CD4-positive, alpha-beta T cell (primary cell): Measurements from ENCODE around the gene WBP2NL. TPM values are rescaled to one million over a fixed set of nuclear protein-coding genes. Genes with fewer than 3 reads are reported as not detected.

Source experiments
- ATAC-seq: fragments of 200-7000 bp; cut with Tn5 transposase; one replicate; pipeline ENCODE4 v1.10.0; 2022; ENCODE audit warnings: mild to moderate bottlenecking; ENCODE audit not compliant: poor library complexity
- CTCF ChIA-PET: fragments of 350-600 bp; sonication (Branson Sonifier 250); formaldehyde crosslinking; loops from one replicate; lab custom pipeline; 2021; ENCODE audit warnings: antibody characterized with exemption, inconsistent platforms; lab: Charles Lee
- POLR2A ChIA-PET: fragments of 350-600 bp; sonication (Branson Sonifier 250); formaldehyde crosslinking; loops from one replicate; lab custom pipeline; 2021; ENCODE audit warnings: antibody characterized with exemption, inconsistent platforms; lab: Charles Lee
- DNase-seq, 14 experiments: peaks; one replicate each; pipeline ENCODE4 v3.0.0-alpha.2; 2013 to 2020; ENCODE audit warnings: mixed read lengths in 2 of 14
- H3K27ac ChIP-seq, 2 donors: one replicate each; pipeline versions ENCODE4 v1.5.1 to v1.7.0; 2013; ENCODE audit warnings: low read length in 2 of 2, low read depth in 1 of 2, mild to moderate bottlenecking in 1 of 2
- H3K27me3 ChIP-seq, 2 experiments: 1 replicate in 1 of 2; 2 replicates in 1 of 2; pipeline versions ENCODE4 v1.6.1 to v1.7.0; 2013; ENCODE audit warnings: low read length in 2 of 2, control low read depth in 1 of 2, mild to moderate bottlenecking in 1 of 2, moderate library complexity in 1 of 2; ENCODE audit not compliant: insufficient read depth in 2 of 2, control insufficient read depth in 1 of 2
- H3K36me3 ChIP-seq: one replicate; pipeline ENCODE4 v1.6.1; 2013; ENCODE audit warnings: low read length, control low read depth; ENCODE audit not compliant: insufficient read depth
- H3K4me1 ChIP-seq: one replicate; pipeline ENCODE4 v1.6.1; 2013; ENCODE audit warnings: low read length, control low read depth; ENCODE audit not compliant: insufficient read depth
- H3K4me3 ChIP-seq: one replicate; pipeline ENCODE4 v1.5.1; 2013; ENCODE audit warnings: mild to moderate bottlenecking, low read length, moderate library complexity
- H3K9me3 ChIP-seq, 2 experiments: 1 replicate in 1 of 2; 2 replicates in 1 of 2; pipeline versions ENCODE4 v1.6.1 to v1.7.0; 2013; ENCODE audit warnings: low read length in 2 of 2, mild to moderate bottlenecking in 2 of 2, control low read depth in 1 of 2, moderate library complexity in 1 of 2; ENCODE audit not compliant: control insufficient read depth in 1 of 2, insufficient read depth in 1 of 2
- H3K27ac Mint-ChIP-seq: one replicate; pipeline ENCODE4 v1.8.0; 2020; ENCODE audit warnings: mixed read lengths
- H3K27me3 Mint-ChIP-seq: one replicate; pipeline ENCODE4 v1.8.0; 2021; ENCODE audit warnings: mixed read lengths
- H3K36me3 Mint-ChIP-seq: one replicate; pipeline ENCODE4 v1.8.0; 2021; ENCODE audit warnings: low read depth, mixed read lengths
- H3K4me1 Mint-ChIP-seq: one replicate; pipeline ENCODE4 v1.8.0; 2021; ENCODE audit warnings: low read depth, mixed read lengths
- H3K4me3 Mint-ChIP-seq: one replicate; pipeline ENCODE4 v1.8.0; 2020; ENCODE audit warnings: mild to moderate bottlenecking, mixed read lengths
- H3K9me3 Mint-ChIP-seq: one replicate; pipeline ENCODE4 v1.8.0; 2020; ENCODE audit warnings: mixed read lengths
- CTCF ChIP-seq: fragments of 200-600 bp; IDR thresholded peaks from one replicate; pipeline ENCODE4 v1.8.0; 2022; ENCODE audit warnings: antibody characterized with exemption, mild to moderate bottlenecking
- intact Hi-C, 2 experiments: fragments of 100-400 bp; cut with DNase I in 1 of 2; cut with micrococcal nuclease in 1 of 2; formaldehyde crosslinking; loops; one replicate each; pipeline versions ENCODE4 v1.15.1 to v1.9.0; 2023 to 2025; cut with DNase I, micrococcal nuclease
- total RNA-seq, 174 experiments: library from RNA in 2 of 174; stranded (reverse) in 2 of 174; gene quantifications; one replicate each; pipeline ENCODE4 v1.2.3 and lab custom pipeline; 2021 to 2026

The WBP2NL gene
- total RNA-seq, 2 experiments from 2014 or later: 0.38 to 1.7 TPM

- Histone ChIP-seq H3K27ac (no peak overlapping the region), H3K36me3 (no peaks in the 10 kb centered on the region), H3K27me3 (no peaks in the 10 kb centered on the region), H3K4me3 (no peak overlapping the region), H3K9me3 (peaks cover 12 to 34% of the 10 kb centered on the region in 2 experiments), H3K4me1 (peaks cover 23% of the 10 kb centered on the region)
- Mint-ChIP-seq H3K4me1 (peaks cover 23% of the 10 kb centered on the region), H3K27me3 (no peaks in the 10 kb centered on the region), H3K27ac (no peak overlapping the region), H3K9me3 (peaks cover 11% of the 10 kb centered on the region), H3K36me3 (peaks cover 16% of the 10 kb centered on the region), H3K4me3 (no peak overlapping the region)
- no peak for TF ChIP-seq CTCF
- CTCF ChIA-PET: no interaction called here
- intact Hi-C loops: no loop called here
- ATAC-seq (no peak), DNase-seq (no peak)
- POLR2A ChIA-PET: no interaction called here
These were observed 3.1 kb downstream of the WBP2NL start for GRCh38 chr22:42001706-42002105.

GRCh38 chr22:42007922-42008321, 9.3 kb downstream of the WBP2NL start:
- POLR2A ChIA-PET: no interaction called here
- CTCF ChIA-PET: no interaction called here

GRCh38 chr22:42010778-42011177, 12.2 kb downstream of the WBP2NL start:
- H3K9me3 Mint-ChIP-seq: peaks cover 3% of the 10 kb centered on the region

More at GRCh38 chr22:42007922-42008321, 9.3 kb downstream of the WBP2NL start:
- Histone ChIP-seq H3K4me1 (no peaks in the 10 kb centered on the region), H3K4me3 (no peak overlapping the region), H3K27me3 (no peaks in the 10 kb centered on the region), H3K27ac (no peak overlapping the region), H3K36me3 (no peaks in the 10 kb centered on the region), H3K9me3 (peaks cover 10 to 35% of the 10 kb centered on the region in 2 experiments)
- TF ChIP-seq CTCF: no peak
- Mint-ChIP-seq H3K27me3 (peaks cover 8% of the 10 kb centered on the region), H3K9me3 (peaks cover 7% of the 10 kb centered on the region), H3K27ac (no peak overlapping the region), H3K4me1 (no peaks in the 10 kb centered on the region), H3K4me3 (no peak overlapping the region), H3K36me3 (no peaks in the 10 kb centered on the region)
- ATAC-seq (no peak), DNase-seq (no peak)
- intact Hi-C loops: no loop called here

More at GRCh38 chr22:42010778-42011177, 12.2 kb downstream of the WBP2NL start:
- Histone ChIP-seq H3K27ac (no peak overlapping the region), H3K4me3 (no peak overlapping the region), H3K4me1 (no peaks in the 10 kb centered on the region), H3K9me3 (peaks cover 8 to 22% of the 10 kb centered on the region in 2 experiments), H3K27me3 (no peaks in the 10 kb centered on the region), H3K36me3 (no peaks in the 10 kb centered on the region)
- Mint-ChIP-seq H3K27ac (no peak overlapping the region), H3K4me3 (no peak overlapping the region), H3K4me1 (no peaks in the 10 kb centered on the region), H3K36me3 (no peaks in the 10 kb centered on the region), H3K27me3 (peaks cover 13% of the 10 kb centered on the region)
- CTCF ChIA-PET: no interaction called here
- DNase-seq (no peak), ATAC-seq (no peak)
- intact Hi-C loops: no loop called here
- TF ChIP-seq CTCF: no peak
- POLR2A ChIA-PET: no interaction called here
